Skeletal muscle tissue (tissue), 4 donors: ENCODE measurements around the gene FKBP10. TPM values are rescaled to one million over a fixed set of nuclear protein-coding genes. Genes with fewer than 3 reads are reported as not detected.

Experiments used
- H3K27ac ChIP-seq: one replicate; pipeline ENCODE4 v1.7.0; 2013; ENCODE audit warnings: mild to moderate bottlenecking, low read depth, low read length, inconsistent platforms
- H3K27me3 ChIP-seq, 3 donors: one replicate each; pipeline ENCODE4 v1.7.0; 2013; ENCODE audit warnings: low read length in 3 of 3; ENCODE audit not compliant: control insufficient read depth in 3 of 3, insufficient read depth in 3 of 3
- H3K36me3 ChIP-seq, 3 donors: one replicate each; pipeline ENCODE4 v1.7.0; 2013; ENCODE audit warnings: low read length in 3 of 3; ENCODE audit not compliant: control insufficient read depth in 3 of 3, insufficient read depth in 3 of 3
- H3K4me1 ChIP-seq, 3 donors: one replicate each; pipeline ENCODE4 v1.7.0; 2013; ENCODE audit warnings: low read length in 3 of 3, mild to moderate bottlenecking in 3 of 3; ENCODE audit not compliant: control insufficient read depth in 3 of 3, insufficient read depth in 3 of 3
- H3K4me3 ChIP-seq, 3 donors: one replicate each; pipeline ENCODE4 v1.7.0; 2013; ENCODE audit warnings: low read length in 3 of 3
- H3K9ac ChIP-seq, 3 donors: one replicate each; pipeline ENCODE4 v1.7.0; 2013; ENCODE audit warnings: low read length in 3 of 3, mild to moderate bottlenecking in 3 of 3, moderate library complexity in 2 of 3, low read depth in 1 of 3
- H3K9me3 ChIP-seq, 3 donors: one replicate each; pipeline ENCODE4 v1.7.0; 2013; ENCODE audit warnings: low read length in 3 of 3; ENCODE audit not compliant: control insufficient read depth in 3 of 3
- total RNA-seq: library from RNA; depleted of rRNA; stranded (reverse); fragments of >200 nt; gene quantifications from one replicate; pipeline ENCODE4 v1.2.3, GENCODE V29; 2014
- donor health status: Osteomylitis.

Gene FKBP10
- total RNA-seq, 1 donor from 2014 or later: 76.2 TPM

- peaks cover 0 to 10% (median 7%) of the 10 kb centered on the region in 3 donors for H3K36me3 ChIP-seq
- H3K4me1 ChIP-seq: peaks cover 18 to 27% (median 20%) of the 10 kb centered on the region in 3 donors
- no peaks in the 10 kb centered on the region for H3K27me3 ChIP-seq
- peak overlapping the region; percentile 90 to 95 (median 95) for H3K4me3 ChIP-seq
- no peak overlapping the region for H3K27ac ChIP-seq
- peak overlapping the region; percentile 28 to 95 (median 54) for H3K9ac ChIP-seq
- H3K9me3 ChIP-seq: no peaks in the 10 kb centered on the region
These were observed 50.5 kb downstream of the FKBP10 start for GRCh38 chr17:41863074-41863848.

DNA sequence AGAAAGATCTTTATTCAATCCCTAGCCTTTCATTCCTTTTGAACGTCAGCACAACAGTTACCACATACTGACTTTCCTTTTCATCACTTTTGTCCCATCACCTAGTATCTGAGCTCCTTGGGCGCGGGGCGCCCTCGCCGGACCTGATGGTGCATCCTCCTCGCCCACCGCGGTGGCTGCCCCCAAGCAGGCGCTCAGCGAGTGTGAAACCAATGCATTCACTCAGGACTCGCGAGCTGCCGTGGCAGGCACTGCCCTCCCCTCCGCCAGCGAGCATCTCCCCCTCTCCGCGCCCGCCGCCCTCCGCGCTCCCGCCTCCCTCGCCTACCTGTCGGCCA, 51.7 kb downstream of the FKBP10 start:
- Histone ChIP-seq H3K36me3 (peaks cover 7 to 13% (median 11%) of the 10 kb centered on the region in 3 donors), H3K4me3 (peak overlapping the region; percentile 90 to 95 (median 95)), H3K27me3 (no peaks in the 10 kb centered on the region), H3K9ac (peak overlapping the region; percentile 95 to 98 (median 97)), H3K9me3 (no peaks in the 10 kb centered on the region), H3K27ac (peak overlapping the region; percentile 84), H3K4me1 (peaks cover 18 to 27% (median 20%) of the 10 kb centered on the region in 3 donors)

GRCh38 chr17:41864836-41865595, 52.2 kb downstream of the FKBP10 start, which contains the start of gene KLHL11:
KLHL11 (minus strand) TSS chr17:41865423; CDS start chr17:41865370, 53 bp downstream.
- Histone ChIP-seq H3K4me1 (peaks cover 18 to 27% (median 20%) of the 10 kb centered on the region in 3 donors), H3K36me3 (peaks cover 12 to 14% (median 12%) of the 10 kb centered on the region in 3 donors), H3K4me3 (peak within 1 kb of the TSS; percentile 90 to 95 (median 95)), H3K9me3 (no peaks in the 10 kb centered on the region), H3K27ac (peak within 1 kb of the TSS; percentile 84), H3K27me3 (no peaks in the 10 kb centered on the region), H3K9ac (peak within 1 kb of the TSS; percentile 95 to 98 (median 97))

GRCh38 chr17:41865596-41865893, 52.7 kb downstream of the FKBP10 start:
- Histone ChIP-seq H3K4me3 (peak overlapping the region; percentile 74 to 95 (median 79)), H3K4me1 (peaks cover 18 to 27% (median 18%) of the 10 kb centered on the region in 3 donors), H3K9me3 (no peaks in the 10 kb centered on the region), H3K27me3 (no peaks in the 10 kb centered on the region), H3K27ac (no peak overlapping the region), H3K36me3 (peaks cover 16 to 19% (median 17%) of the 10 kb centered on the region in 3 donors), H3K9ac (peak overlapping the region; percentile 79 to 98 (median 97))

GRCh38 chr17:41868568-41868967, 55.8 kb downstream of the FKBP10 start:
- Histone ChIP-seq H3K4me3 (no peak overlapping the region), H3K36me3 (peaks cover 28 to 36% (median 33%) of the 10 kb centered on the region in 3 donors), H3K4me1 (peaks cover 7 to 16% (median 8%) of the 10 kb centered on the region in 3 donors), H3K27me3 (no peaks in the 10 kb centered on the region), H3K9ac (no peak overlapping the region), H3K9me3 (no peaks in the 10 kb centered on the region), H3K27ac (no peak overlapping the region)

- H3K4me3 ChIP-seq: no peak overlapping the region
- no peak overlapping the region for H3K27ac ChIP-seq
These were observed 56.6 kb downstream of the FKBP10 start for GRCh38 chr17:41869426-41869825.

GRCh38 chr17:41870097-41870496, 57.3 kb downstream of the FKBP10 start:
- no peaks in the 10 kb centered on the region for H3K9me3 ChIP-seq
- peaks cover 30 to 36% (median 35%) of the 10 kb centered on the region in 3 donors for H3K36me3 ChIP-seq
- no peak overlapping the region for H3K9ac ChIP-seq
- H3K4me1 ChIP-seq: peaks cover 0 to 3% (median 0%) of the 10 kb centered on the region in 3 donors
- H3K27me3 ChIP-seq: no peaks in the 10 kb centered on the region
- H3K4me3 ChIP-seq: no peak overlapping the region
- no peak overlapping the region for H3K27ac ChIP-seq

More at GRCh38 chr17:41869426-41869825, 56.6 kb downstream of the FKBP10 start:
- Histone ChIP-seq H3K27me3 (no peaks in the 10 kb centered on the region), H3K36me3 (peaks cover 30 to 37% (median 36%) of the 10 kb centered on the region in 3 donors), H3K9ac (no peak overlapping the region), H3K9me3 (no peaks in the 10 kb centered on the region), H3K4me1 (peaks cover 0 to 7% (median 0%) of the 10 kb centered on the region in 3 donors)

DNA sequence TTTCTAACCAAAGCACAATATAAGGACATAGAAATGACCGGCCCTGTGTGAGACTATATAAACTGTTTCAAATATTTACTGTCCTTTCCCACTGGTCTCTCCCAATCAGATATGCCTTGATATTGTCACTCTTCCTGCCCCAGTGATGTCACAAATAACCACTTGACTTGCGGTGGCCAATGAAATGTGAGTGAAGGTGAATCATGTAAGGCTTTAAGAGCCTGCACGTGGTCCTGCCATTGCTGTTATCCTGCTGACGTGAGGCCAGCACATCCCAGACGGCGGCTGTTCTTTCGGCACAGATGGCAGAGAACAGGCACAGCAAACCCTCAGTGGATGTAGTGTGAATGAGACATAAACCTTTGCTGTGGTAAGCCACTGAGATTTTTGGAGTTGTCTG, 57.8 kb downstream of the FKBP10 start:
- Histone ChIP-seq H3K4me1 (no peaks in the 10 kb centered on the region), H3K4me3 (no peak overlapping the region), H3K36me3 (peaks cover 30 to 36% (median 35%) of the 10 kb centered on the region in 3 donors), H3K9ac (no peak overlapping the region), H3K9me3 (no peaks in the 10 kb centered on the region), H3K27ac (no peak overlapping the region), H3K27me3 (no peaks in the 10 kb centered on the region)

DNA sequence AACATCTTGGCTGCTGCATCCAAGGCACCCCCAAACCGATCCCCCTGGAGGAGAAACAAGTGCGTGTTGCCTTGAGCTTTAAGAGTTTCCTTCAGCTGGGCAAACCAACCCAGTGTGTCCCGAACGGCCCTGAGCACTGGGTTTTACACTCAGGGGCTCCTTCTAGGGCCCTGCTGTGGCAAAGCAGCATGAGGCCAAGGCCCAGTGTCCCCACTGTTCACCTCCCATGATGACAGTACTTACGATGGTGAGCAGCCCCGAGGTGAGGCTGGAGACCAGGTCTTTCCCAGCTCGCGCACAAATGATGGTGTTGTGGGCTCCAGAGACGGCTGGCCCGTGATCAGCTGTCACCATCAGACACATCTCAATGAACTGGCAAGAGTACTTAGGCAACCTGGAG, 59.0 kb downstream of the FKBP10 start:
- H3K36me3 ChIP-seq: peaks cover 30 to 35% (median 32%) of the 10 kb centered on the region in 3 donors
- H3K9me3 ChIP-seq: no peaks in the 10 kb centered on the region
- H3K4me1 ChIP-seq: no peaks in the 10 kb centered on the region
- no peak overlapping the region for H3K9ac ChIP-seq
- H3K27ac ChIP-seq: no peak overlapping the region
- no peak overlapping the region for H3K4me3 ChIP-seq
- no peaks in the 10 kb centered on the region for H3K27me3 ChIP-seq
